ENCODE data around the gene PRDM15.

The PRDM15 gene

DNA sequence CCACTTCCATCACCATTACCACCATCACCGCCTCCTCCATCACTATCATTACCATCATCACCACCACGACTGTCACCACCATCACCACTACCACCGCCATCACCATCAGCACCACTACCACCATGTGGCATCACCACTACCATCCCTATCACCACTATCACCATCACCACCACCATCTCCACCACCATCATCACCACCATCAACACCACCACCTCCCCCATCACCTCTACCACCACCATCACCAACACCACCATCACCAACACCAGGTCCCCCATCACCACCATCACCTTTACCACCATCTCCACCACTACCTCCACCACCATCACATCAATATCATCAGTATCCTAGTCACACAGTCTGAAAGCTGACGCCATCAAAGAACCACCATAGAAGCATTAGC is 72.4 kb downstream of the PRDM15 start:
- H3K4me2 ChIP-seq (ENCODE audit: low read depth, low read length, poor library complexity, severe bottlenecking), result no peak overlapping the region
- H3K9me2 ChIP-seq (replicated peaks; ENCODE audit: low read depth, low read length), result no peaks in the 10 kb centered on the region
- no peak overlapping the region for H3K9ac ChIP-seq (ENCODE audit: low read depth, low read length, poor library complexity, severe bottlenecking)
- no peaks in the 10 kb centered on the region for H3K4me1 ChIP-seq (ENCODE audit: insufficient read depth, low read length, poor library complexity, severe bottlenecking)
- no peaks in the 10 kb centered on the region for H3K79me2 ChIP-seq (ENCODE audit: insufficient read depth, low read length)
- TF ChIP-seq EZH2phosphoT487 (IDR thresholded peaks at IDR 0.05; ENCODE audit: borderline replicate concordance) (no peak), CTCF (conservative IDR thresholded peaks at IDR 0.05; ENCODE audit: low read length) (no peak)
- H4K20me1 ChIP-seq (ENCODE audit: insufficient read depth, low read length, poor library complexity, severe bottlenecking), result no peaks in the 10 kb centered on the region
- H2AFZ ChIP-seq (ENCODE audit: low read length), result no peak overlapping the region
- H3F3A ChIP-seq (ENCODE audit: low read depth), result no peaks in the 10 kb centered on the region
- no peaks in the 10 kb centered on the region for H3K27me3 ChIP-seq (ENCODE audit: insufficient read depth, low read length, poor library complexity, severe bottlenecking)
- no peaks in the 10 kb centered on the region for H3K9me3 ChIP-seq (ENCODE audit: insufficient read depth, low read depth, low read length)
- H3K4me3 ChIP-seq (ENCODE audit: low read length, poor library complexity, severe bottlenecking), result no peak overlapping the region
- peaks cover 27% of the 10 kb centered on the region; the same call in 1 of the 2 replicates for H3K36me3 ChIP-seq (ENCODE audit: insufficient read depth, low read length)

DNA sequence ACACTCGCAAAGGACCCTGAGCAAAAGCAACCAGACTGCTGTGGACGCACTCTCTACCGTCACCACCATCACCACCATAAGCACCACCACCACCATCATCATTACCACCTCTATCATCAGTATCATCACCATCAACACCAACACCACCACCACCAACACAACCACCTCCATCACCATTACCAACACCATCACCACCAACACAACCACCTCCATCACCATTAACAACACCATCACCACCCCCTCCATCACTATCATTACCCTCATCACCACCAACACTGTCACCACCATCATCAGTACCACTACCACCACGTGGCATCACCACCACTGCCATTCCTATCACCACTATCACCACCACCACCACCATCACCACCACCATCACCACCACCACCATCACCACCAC is 73.5 kb downstream of the PRDM15 start:
- no peaks in the 10 kb centered on the region for H3K27me3 ChIP-seq (ENCODE audit: insufficient read depth, low read length, poor library complexity, severe bottlenecking)
- peaks cover 39% of the 10 kb centered on the region; the same call in 1 of the 2 replicates for H3K36me3 ChIP-seq (ENCODE audit: insufficient read depth, low read length)
- no peaks in the 10 kb centered on the region for H3K9me2 ChIP-seq (replicated peaks; ENCODE audit: low read depth, low read length)
- H3K9me3 ChIP-seq (ENCODE audit: insufficient read depth, low read depth, low read length), result no peaks in the 10 kb centered on the region
- no peaks in the 10 kb centered on the region for H3K79me2 ChIP-seq (ENCODE audit: insufficient read depth, low read length)
- H2AFZ ChIP-seq (ENCODE audit: low read length), result no peak overlapping the region
- H3K4me1 ChIP-seq (ENCODE audit: insufficient read depth, low read length, poor library complexity, severe bottlenecking), result no peaks in the 10 kb centered on the region
- TF ChIP-seq CTCF (conservative IDR thresholded peaks at IDR 0.05; ENCODE audit: low read length), result no peak
- no peak for TF ChIP-seq EZH2phosphoT487 (IDR thresholded peaks at IDR 0.05; ENCODE audit: borderline replicate concordance)
- no peak overlapping the region for H3K4me2 ChIP-seq (ENCODE audit: low read depth, low read length, poor library complexity, severe bottlenecking)
- no peak overlapping the region for H3K4me3 ChIP-seq (ENCODE audit: low read length, poor library complexity, severe bottlenecking)
- no peaks in the 10 kb centered on the region for H3F3A ChIP-seq (ENCODE audit: low read depth)
- H4K20me1 ChIP-seq (ENCODE audit: insufficient read depth, low read length, poor library complexity, severe bottlenecking), result no peaks in the 10 kb centered on the region
- no peak overlapping the region for H3K9ac ChIP-seq (ENCODE audit: low read depth, low read length, poor library complexity, severe bottlenecking)

DNA sequence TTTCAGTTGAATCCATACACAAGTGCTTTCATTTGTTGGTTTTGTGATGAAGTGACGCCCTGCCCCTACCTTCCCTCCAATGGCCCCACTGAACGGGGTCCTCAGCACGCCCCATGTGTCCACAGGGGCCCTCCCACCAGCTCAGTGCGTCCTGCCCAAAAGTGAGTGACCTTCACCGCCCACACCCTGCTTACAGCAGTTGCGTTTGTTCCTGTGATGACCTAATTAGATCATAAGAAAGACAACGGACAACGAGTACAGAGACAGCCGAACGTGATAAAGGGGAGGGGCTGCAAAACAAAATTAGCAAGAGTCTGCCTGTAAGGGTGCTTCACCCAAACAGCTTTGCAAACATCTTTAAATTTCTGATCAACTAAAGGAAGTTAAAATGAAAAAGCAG is 74.1 kb downstream of the PRDM15 start:
- no peaks in the 10 kb centered on the region for H3K27me3 ChIP-seq (ENCODE audit: insufficient read depth, low read length, poor library complexity, severe bottlenecking)
- H3K79me2 ChIP-seq (ENCODE audit: insufficient read depth, low read length), result no peaks in the 10 kb centered on the region
- no peak overlapping the region for H3K4me3 ChIP-seq (ENCODE audit: low read length, poor library complexity, severe bottlenecking)
- no peak overlapping the region for H3K4me2 ChIP-seq (ENCODE audit: low read depth, low read length, poor library complexity, severe bottlenecking)
- no peaks in the 10 kb centered on the region for H4K20me1 ChIP-seq (ENCODE audit: insufficient read depth, low read length, poor library complexity, severe bottlenecking)
- TF ChIP-seq EZH2phosphoT487 (IDR thresholded peaks at IDR 0.05; ENCODE audit: borderline replicate concordance) (no peak), CTCF (conservative IDR thresholded peaks at IDR 0.05; ENCODE audit: low read length) (no peak)
- no peaks in the 10 kb centered on the region for H3K4me1 ChIP-seq (ENCODE audit: insufficient read depth, low read length, poor library complexity, severe bottlenecking)
- no peaks in the 10 kb centered on the region for H3K9me2 ChIP-seq (replicated peaks; ENCODE audit: low read depth, low read length)
- no peaks in the 10 kb centered on the region for H3K9me3 ChIP-seq (ENCODE audit: insufficient read depth, low read depth, low read length)
- H2AFZ ChIP-seq (ENCODE audit: low read length), result no peak overlapping the region
- H3K9ac ChIP-seq (ENCODE audit: low read depth, low read length, poor library complexity, severe bottlenecking), result no peak overlapping the region
- peaks cover 40% of the 10 kb centered on the region; the same call in 1 of the 2 replicates for H3K36me3 ChIP-seq (ENCODE audit: insufficient read depth, low read length)
- no peaks in the 10 kb centered on the region for H3F3A ChIP-seq (ENCODE audit: low read depth)
